GM12878 (cell line): ENCODE results near the gene MDFIC2. TPM values are rescaled to one million over a fixed set of nuclear protein-coding genes. Genes with fewer than 3 reads are reported as not detected.

Source experiments
- ATAC-seq: fragments of 200-7000 bp; cut with Tn5 transposase; 3 replicates; pipeline ENCODE4 v1.9.1; 2020; ENCODE audit warnings: mild to moderate bottlenecking, moderate library complexity
- BruUV-seq: library from RNA; stranded (reverse); fragments of 400-500 nt; replicated peaks from 2 replicates; lab custom pipeline; 2021; lab: Mats Ljungman, UMichigan
- CTCF ChIA-PET: fragments of 300-600 bp; sonication (Branson Sonifier 250); formaldehyde crosslinking; extraction: SDS; loops from one replicate; lab custom pipeline; 2021; ENCODE audit warnings: inconsistent platforms; lab: Yijun Ruan, JAX
- POLR2A ChIA-PET: fragments of 350-600 bp; formaldehyde crosslinking; extraction: SDS; loops from one replicate; lab custom pipeline; 2021; ENCODE audit warnings: inconsistent platforms; lab: Charles Lee
- RAD21 ChIA-PET: fragments of 300-600 bp; sonication (Branson Sonifier 250); formaldehyde crosslinking; loops from one replicate; lab custom pipeline; 2023; ENCODE audit warnings: antibody characterized with exemption; ENCODE audit not compliant: unreplicated experiment; lab: Charles Lee
- SMC1A ChIA-PET: fragments of 300-600 bp; sonication (Branson Sonifier 250); formaldehyde crosslinking; loops from one replicate; lab custom pipeline; 2023; ENCODE audit not compliant: unreplicated experiment, uncharacterized antibody; lab: Charles Lee
- DNase-seq: peaks from one replicate; pipeline ENCODE4 v3.0.0-alpha.2; 2011; ENCODE audit warnings: low read depth, low spot score
- FAIRE-seq: peaks from 3 replicates; lab custom pipeline; 2011; peaks lifted over from hg19 to GRCh38; lab: Jason Lieb, UNC
- H2AFZ ChIP-seq: 2 replicates; pipeline ENCODE4 v1.6.0; 2011; ENCODE audit warnings: low read depth, low read length, control low read depth; ENCODE audit not compliant: control insufficient read depth
- H3K27ac ChIP-seq: 2 replicates; pipeline ENCODE4 v1.5.1; 2011; ENCODE audit warnings: control low read depth; ENCODE audit not compliant: control insufficient read depth, insufficient read depth
- H3K27me3 ChIP-seq, 2 experiments: replicated peaks in 1 of 2; 2 replicates each; pipeline versions ENCODE4 v1.6.0 to v1.6.1; 2011; ENCODE audit warnings: low read length in 1 of 2; ENCODE audit not compliant: control insufficient read depth in 2 of 2, insufficient read depth in 2 of 2
- H3K36me3 ChIP-seq, 2 experiments: 2 replicates each; pipeline ENCODE4 v1.5.1; 2011; ENCODE audit warnings: low read length in 1 of 2; ENCODE audit not compliant: control insufficient read depth in 2 of 2, insufficient read depth in 2 of 2
- H3K4me1 ChIP-seq: 2 replicates; pipeline ENCODE4 v1.6.1; 2011; ENCODE audit warnings: mild to moderate bottlenecking, low read length, moderate library complexity, mixed read lengths; ENCODE audit not compliant: control insufficient read depth, insufficient read depth
- H3K4me2 ChIP-seq: 2 replicates; pipeline ENCODE4 v1.6.0; 2011; ENCODE audit warnings: control low read depth; ENCODE audit not compliant: control insufficient read depth, insufficient read depth
- H3K4me3 ChIP-seq: fragments of 200-600 bp; sonication (generic); 2 replicates; pipeline ENCODE4 v1.5.1; 2016
- H3K79me2 ChIP-seq: 2 replicates; pipeline ENCODE4 v1.6.0; 2011; ENCODE audit warnings: low read length; ENCODE audit not compliant: control insufficient read depth, insufficient read depth
- H3K9ac ChIP-seq: 2 replicates; pipeline ENCODE4 v1.8.0; 2011; ENCODE audit warnings: low read length, control low read depth, mixed read lengths; ENCODE audit not compliant: control insufficient read depth, insufficient read depth
- H3K9me3 ChIP-seq: replicated peaks from 3 replicates; pipeline ENCODE4 v1.5.1; 2011; ENCODE audit warnings: mild to moderate bottlenecking, low read length; ENCODE audit not compliant: control insufficient read depth, insufficient read depth
- H4K20me1 ChIP-seq: 2 replicates; pipeline ENCODE4 v1.6.0; 2011; ENCODE audit not compliant: control insufficient read depth, insufficient read depth
- EED ChIP-seq: sonication (generic); IDR thresholded peaks from 2 replicates; pipeline ENCODE4 v1.6.1; 2016; ENCODE audit warnings: antibody characterized with exemption, low read depth
- NFXL1 ChIP-seq: fragments of 450-650 bp; IDR thresholded peaks from 2 replicates; pipeline ENCODE4 v1.6.1; 2017; ENCODE audit warnings: antibody characterized with exemption, mild to moderate bottlenecking, borderline replicate concordance
- POLR2AphosphoS5 ChIP-seq: IDR thresholded peaks from 2 replicates; pipeline ENCODE4 v1.6.1; 2011; ENCODE audit warnings: mild to moderate bottlenecking, low read length, inconsistent platforms
- RCOR1 ChIP-seq: conservative IDR thresholded peaks from 2 replicates; pipeline ENCODE4 v1.6.1; 2012; ENCODE audit warnings: low read depth, low read length, improper control_type of control experiment
- RUNX3 ChIP-seq: IDR thresholded peaks from 2 replicates; pipeline ENCODE4 v1.6.1; 2012; ENCODE audit warnings: low read length, inconsistent platforms
- SRF ChIP-seq, 2 experiments: IDR thresholded peaks; 2 replicates each; pipeline ENCODE4 v1.6.1; 2011; ENCODE audit warnings: low read depth in 2 of 2, low read length in 2 of 2, mild to moderate bottlenecking in 1 of 2, moderate library complexity in 1 of 2
- WRNIP1 ChIP-seq: IDR thresholded peaks from 2 replicates; pipeline ENCODE4 v1.6.1; 2011; ENCODE audit warnings: low read depth, low read length, improper control_type of control experiment, borderline replicate concordance
- ZBTB40 ChIP-seq: fragments of 450-650 bp; IDR thresholded peaks from 2 replicates; pipeline ENCODE4 v1.6.1; 2016; ENCODE audit warnings: mild to moderate bottlenecking, moderate library complexity, borderline replicate concordance
- ZNF622 ChIP-seq: fragments of 450-650 bp; IDR thresholded peaks from 2 replicates; pipeline ENCODE4 v1.6.1; 2017; ENCODE audit warnings: mild to moderate bottlenecking, inconsistent platforms
- WGBS: methylation state at CpG from one replicate; pipeline ENCODE4 v1.1.6; 2016; ENCODE audit warnings: low lambda C conversion rate; ENCODE audit not compliant: insufficient replicate concordance, insufficient coverage; ENCODE audit errors: missing lambda C conversion rate; 5-methylcytosine and 5-hydroxymethylcytosine counted together
- in situ Hi-C: fragments of 300-500 bp; cut with MboI; formaldehyde crosslinking; loops from 9 replicates; pipeline ENCODE4 v1.14.3; 2018; ENCODE audit warnings: mixed read lengths
- intact Hi-C: fragments of 100-400 bp; cut with micrococcal nuclease; formaldehyde crosslinking; loops from one replicate; pipeline ENCODE4 v1.14.2; 2022; ENCODE audit not compliant: unreplicated experiment
- polyA plus RNA-seq, 11 experiments: library from polyadenylated mRNA; depleted of rRNA in 4 of 11; unstranded in 6 of 11; stranded (reverse) in 5 of 11; fragments of >200 nt; fragmentation: Nextera tagmentation in 4 of 11; fragmentation: Illumina TruSeq in 1 of 11; extraction: Ambion mirVana in 4 of 11; extraction: Trizol in 1 of 11; gene quantifications; 1 replicate in 1 of 11; 2 replicates in 10 of 11; pipeline versions ENCODE4 v1.2.1 to v1.2.3, GENCODE V29; 2011 to 2016; ENCODE audit warnings: inconsistent platforms in 2 of 11, missing spikeins in 2 of 11, low read depth in 1 of 11
- total RNA-seq, 4 experiments: library from RNA; depleted of rRNA in 3 of 4; stranded (reverse); fragments of >200 nt in 3 of 4; fragmentation: Illumina TruSeq in 1 of 4; extraction: Trizol in 1 of 4; gene quantifications; 2 replicates each; pipeline versions ENCODE4 v1.2.1 to v1.2.3, GENCODE V29; 2013 to 2021
- TF ChIP-seq, protein P1 (sequence below): fragments of 450-650 bp; conservative IDR thresholded peaks from 2 replicates; pipeline ENCODE4 v1.6.1; 2017; ENCODE audit warnings: mild to moderate bottlenecking, moderate library complexity

MDFIC2 gene
- total and polyA plus RNA-seq, 10 of the 15 experiments (the other 5 are each of a cell fraction or from before 2014, with no cell fraction given), result not detected

DNA sequence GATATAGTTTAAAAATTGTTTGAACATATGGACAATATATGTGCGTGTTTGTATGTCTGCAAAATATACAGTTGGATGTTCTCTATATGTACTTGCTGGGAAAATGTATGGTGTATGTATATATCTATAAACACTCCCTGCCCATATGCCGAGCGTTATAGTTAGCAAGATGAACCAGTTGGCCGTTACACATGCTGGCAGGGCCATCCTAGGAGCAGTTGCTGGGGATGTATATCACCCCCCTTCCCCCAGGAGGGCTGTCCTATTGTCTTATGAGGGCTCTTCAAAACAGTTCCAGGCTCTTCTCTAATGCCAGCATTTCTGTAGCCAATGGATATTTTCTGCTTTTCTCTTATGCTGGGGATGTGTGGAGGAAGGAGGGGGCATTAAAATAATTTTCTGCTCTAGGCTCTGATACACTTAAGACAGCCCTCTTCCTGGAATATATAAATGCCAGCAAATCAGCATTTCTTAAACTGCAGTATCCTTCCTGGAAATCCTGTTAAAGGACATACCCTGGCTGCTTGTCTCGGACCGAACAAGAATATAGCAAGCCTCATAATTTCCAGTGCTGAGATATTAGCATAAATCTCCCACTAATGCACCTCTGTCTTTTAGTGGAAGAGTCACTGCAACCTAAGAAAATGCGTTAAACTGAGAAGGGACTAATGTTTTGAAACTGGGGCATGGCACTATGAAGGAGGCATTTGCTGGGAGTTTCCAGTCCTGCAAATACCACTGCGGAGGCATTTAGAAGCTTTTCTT is 134.4 kb downstream of the MDFIC2 start:
- POLR2A ChIA-PET, result no interaction called here
- H3K36me3 ChIP-seq, result no peaks in the 10 kb centered on the region
- H3K4me3 ChIP-seq, result no peak overlapping the region
- RAD21 ChIA-PET, result no interaction called here
- intact Hi-C loops (no loop called here), in situ Hi-C loops (no loop called here)
- CTCF ChIA-PET, result interaction anchor here (0.9 kb wide), 1 partner anchor 9 kb away, joined by 3 read pairs; no protein-coding TSS in a partner anchor
- BruUV-seq, result no TSS peak
- no peak overlapping the region for H3K27ac ChIP-seq
- TF ChIP-seq RUNX3, result no peak
- TF ChIP-seq, protein P1, sequence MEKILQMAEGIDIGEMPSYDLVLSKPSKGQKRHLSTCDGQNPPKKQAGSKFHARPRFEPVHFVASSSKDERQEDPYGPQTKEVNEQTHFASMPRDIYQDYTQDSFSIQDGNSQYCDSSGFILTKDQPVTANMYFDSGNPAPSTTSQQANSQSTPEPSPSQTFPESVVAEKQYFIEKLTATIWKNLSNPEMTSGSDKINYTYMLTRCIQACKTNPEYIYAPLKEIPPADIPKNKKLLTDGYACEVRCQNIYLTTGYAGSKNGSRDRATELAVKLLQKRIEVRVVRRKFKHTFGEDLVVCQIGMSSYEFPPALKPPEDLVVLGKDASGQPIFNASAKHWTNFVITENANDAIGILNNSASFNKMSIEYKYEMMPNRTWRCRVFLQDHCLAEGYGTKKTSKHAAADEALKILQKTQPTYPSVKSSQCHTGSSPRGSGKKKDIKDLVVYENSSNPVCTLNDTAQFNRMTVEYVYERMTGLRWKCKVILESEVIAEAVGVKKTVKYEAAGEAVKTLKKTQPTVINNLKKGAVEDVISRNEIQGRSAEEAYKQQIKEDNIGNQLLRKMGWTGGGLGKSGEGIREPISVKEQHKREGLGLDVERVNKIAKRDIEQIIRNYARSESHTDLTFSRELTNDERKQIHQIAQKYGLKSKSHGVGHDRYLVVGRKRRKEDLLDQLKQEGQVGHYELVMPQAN, result no peak
- no peak for TF ChIP-seq POLR2AphosphoS5
- no peak for TF ChIP-seq EED
- no peak for TF ChIP-seq WRNIP1
- no peak for TF ChIP-seq SRF (IDR thresholded peaks at IDR 0.05; ENCODE audit: low read depth in 2 of 2, low read length in 2 of 2)
- no peak for TF ChIP-seq ZNF622
- no peak for TF ChIP-seq RCOR1
- TF ChIP-seq NFXL1, result no peak
- TF ChIP-seq ZBTB40, result no peak
- H3K27me3 ChIP-seq, result no peaks in the 10 kb centered on the region
- SMC1A ChIA-PET, result no interaction called here
- DNase-seq, result no peak
- no peak overlapping the region for H3K9ac ChIP-seq
- 47% methylated on average over 8 of the region's 8 CpGs for WGBS
- no peaks in the 10 kb centered on the region for H3K9me3 ChIP-seq
- no peak overlapping the region for H2AFZ ChIP-seq
- H3K79me2 ChIP-seq, result no peaks in the 10 kb centered on the region
- no peak overlapping the region for H3K4me2 ChIP-seq
- ATAC-seq, result no peak
- no peak for FAIRE-seq
- H4K20me1 ChIP-seq, result no peaks in the 10 kb centered on the region
- H3K4me1 ChIP-seq, result peaks cover 19% of the 10 kb centered on the region
